Lower lobe of right lung (tissue), 2 donors: Measurements from ENCODE around the gene ACYP2. TPM values are rescaled to one million over a fixed set of nuclear protein-coding genes. Genes with fewer than 3 reads are reported as not detected.

ENCODE experiments used
- ATAC-seq, 2 donors: fragments of 200-7000 bp; cut with Tn5 transposase; one replicate each; pipeline ENCODE4 v1.9.1; 2020 to 2022; ENCODE audit warnings: mild to moderate bottlenecking in 2 of 2, moderate library complexity in 2 of 2
- DNase-seq: peaks from one replicate; pipeline ENCODE4 v3.0.0-alpha.2; 2020
- H3K27ac ChIP-seq: fragments of 200-600 bp; one replicate; pipeline ENCODE4 v1.8.0; 2022
- H3K27me3 ChIP-seq: fragments of 200-600 bp; one replicate; pipeline ENCODE4 v1.8.0; 2022; ENCODE audit warnings: low read depth
- H3K36me3 ChIP-seq: fragments of 200-600 bp; one replicate; pipeline ENCODE4 v1.8.0; 2022; ENCODE audit warnings: mild to moderate bottlenecking
- H3K4me1 ChIP-seq: fragments of 200-600 bp; one replicate; pipeline ENCODE4 v1.8.0; 2022
- H3K4me3 ChIP-seq: fragments of 200-600 bp; one replicate; pipeline ENCODE4 v1.8.0; 2022; ENCODE audit warnings: mild to moderate bottlenecking
- H3K9me3 ChIP-seq: fragments of 200-600 bp; one replicate; pipeline ENCODE4 v1.8.0; 2022
- CTCF ChIP-seq: fragments of 200-600 bp; IDR thresholded peaks from one replicate; pipeline ENCODE4 v1.8.0; 2022; ENCODE audit warnings: antibody characterized with exemption, mild to moderate bottlenecking
- intact Hi-C: fragments of 100-400 bp; cut with DNase I; formaldehyde crosslinking; loops from one replicate; pipeline ENCODE4 v1.11.0; 2022
- total RNA-seq: library from RNA; stranded (reverse); fragmentation: NEBNext Ultra II Directional; extraction: Animal tissue kit (Norgen Biotek cat#: 25700); gene quantifications from one replicate; pipeline ENCODE4 v1.2.1, GENCODE V29; 2021
- donor health status: DM: no; HTN: yes; CAD: no; lungs with severe emphysema.

The ACYP2 gene
- total RNA-seq, 1 donor from 2014 or later = 15.3 TPM

GRCh38 chr2:54233832-54234649 is 118.6 kb downstream of the ACYP2 start:
- DNase-seq (no peak), ATAC-seq (no peak)
- intact Hi-C loops = no loop called here
- TF ChIP-seq CTCF = no peak
- H3K27ac ChIP-seq = no peak overlapping the region
- no peaks in the 10 kb centered on the region for H3K36me3 ChIP-seq
- H3K27me3 ChIP-seq = no peaks in the 10 kb centered on the region
- no peaks in the 10 kb centered on the region for H3K9me3 ChIP-seq
- H3K4me1 ChIP-seq = no peaks in the 10 kb centered on the region
- H3K4me3 ChIP-seq = no peak overlapping the region

DNA sequence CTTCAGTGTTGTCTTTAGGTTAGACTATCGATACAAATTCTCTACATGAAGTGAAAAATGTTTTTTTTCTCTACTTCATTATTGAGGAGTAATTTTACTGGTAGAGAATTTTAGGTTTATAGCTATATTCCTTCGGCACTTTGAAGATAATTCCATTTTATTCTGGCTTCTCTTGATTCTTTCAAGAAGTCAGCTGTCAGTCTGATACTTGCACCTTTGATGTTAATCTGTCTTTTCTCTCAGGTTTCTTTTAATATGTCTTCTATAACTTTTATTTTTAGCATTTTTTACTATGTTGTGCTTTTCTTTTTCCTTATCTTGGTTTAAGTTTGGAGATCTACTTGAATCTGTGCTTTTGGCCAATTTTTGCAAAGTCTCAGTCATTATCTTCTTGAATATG is 122.0 kb downstream of the ACYP2 start:
- no peak for DNase-seq
- no peak for ATAC-seq
- H3K4me1 ChIP-seq = no peaks in the 10 kb centered on the region
- H3K9me3 ChIP-seq = no peaks in the 10 kb centered on the region
- no peak overlapping the region for H3K27ac ChIP-seq
- intact Hi-C loops = no loop called here
- no peaks in the 10 kb centered on the region for H3K36me3 ChIP-seq
- TF ChIP-seq CTCF = no peak
- no peaks in the 10 kb centered on the region for H3K27me3 ChIP-seq
- no peak overlapping the region for H3K4me3 ChIP-seq

DNA sequence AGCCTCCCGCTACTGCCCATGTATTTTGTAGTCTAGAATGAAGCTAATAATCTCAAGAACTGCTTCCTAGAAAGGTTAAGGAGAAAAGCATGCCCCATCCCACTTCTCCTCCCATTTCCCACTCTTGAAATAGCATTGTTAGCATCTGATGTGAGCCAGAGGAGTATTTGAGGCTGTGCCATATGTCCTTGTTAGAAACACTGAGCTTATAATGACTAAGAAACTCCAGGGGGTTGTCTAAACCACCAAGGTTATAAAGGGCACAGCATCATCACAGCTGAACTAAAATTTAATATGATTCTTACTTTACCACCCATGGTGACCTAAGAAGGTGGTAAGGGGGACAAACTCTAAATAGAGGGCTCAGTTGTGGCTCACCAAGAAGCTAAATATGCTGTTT is 124.0 kb downstream of the ACYP2 start:
- no peaks in the 10 kb centered on the region for H3K9me3 ChIP-seq
- H3K4me1 ChIP-seq = no peaks in the 10 kb centered on the region
- TF ChIP-seq CTCF = no peak
- no peaks in the 10 kb centered on the region for H3K27me3 ChIP-seq
- ATAC-seq (no peak), DNase-seq (no peak)
- no peaks in the 10 kb centered on the region for H3K36me3 ChIP-seq
- H3K4me3 ChIP-seq = no peak overlapping the region
- H3K27ac ChIP-seq = no peak overlapping the region
- intact Hi-C loops = no loop called here

DNA sequence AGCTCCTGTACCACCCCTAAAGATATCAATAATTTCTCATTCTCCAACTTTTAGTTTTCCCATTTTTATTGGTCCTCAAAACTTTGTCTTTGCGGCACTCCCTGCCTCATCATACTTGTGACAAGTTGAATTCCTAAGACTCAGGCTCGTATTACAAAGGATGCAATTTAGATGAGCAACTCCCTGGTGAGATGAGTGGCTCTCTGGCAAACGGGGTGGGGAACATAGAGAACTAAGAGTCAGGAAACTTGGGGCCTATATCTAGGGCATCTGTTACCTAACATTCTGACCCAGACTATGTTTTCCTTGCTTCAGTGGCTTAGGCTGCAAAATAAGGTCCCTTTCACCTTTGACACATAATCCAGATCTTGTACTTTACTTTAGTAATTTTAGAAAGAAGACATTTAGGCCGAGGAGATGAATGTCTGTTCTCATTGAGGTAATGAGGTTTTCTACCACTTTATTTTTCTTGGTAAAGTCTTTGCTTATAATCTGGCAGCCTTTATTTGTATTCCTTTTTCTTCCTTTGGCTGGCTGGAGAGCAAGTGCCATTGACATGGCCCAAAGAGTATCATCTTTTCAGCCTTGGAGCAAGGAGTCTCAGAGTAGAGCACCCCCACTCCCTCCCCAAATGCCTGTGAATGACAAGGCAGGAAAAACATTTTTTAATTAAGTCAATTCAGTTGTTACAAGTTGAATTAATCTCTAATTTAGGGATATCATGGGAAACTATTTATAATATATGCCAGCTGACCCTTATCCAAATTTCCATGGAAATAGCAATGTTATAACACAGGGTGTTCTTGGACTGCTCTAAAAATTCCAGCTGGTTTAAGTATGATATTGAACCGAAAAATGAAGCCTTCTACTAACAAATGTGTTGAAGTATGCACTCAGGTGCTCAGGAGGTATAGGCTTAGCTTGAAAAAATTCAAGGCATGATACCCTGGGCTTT is 125.4 kb downstream of the ACYP2 start:
- DNase-seq (no peak), ATAC-seq (peak; percentile 43 to 53)
- no peaks in the 10 kb centered on the region for H3K27me3 ChIP-seq
- H3K4me1 ChIP-seq = no peaks in the 10 kb centered on the region
- TF ChIP-seq CTCF = no peak
- no peaks in the 10 kb centered on the region for H3K9me3 ChIP-seq
- H3K4me3 ChIP-seq = no peak overlapping the region
- H3K27ac ChIP-seq = peak overlapping the region; percentile 44
- no peaks in the 10 kb centered on the region for H3K36me3 ChIP-seq
- intact Hi-C loops = no loop called here

- TF ChIP-seq CTCF = no peak
- Histone ChIP-seq H3K27me3 (no peaks in the 10 kb centered on the region), H3K4me1 (no peaks in the 10 kb centered on the region), H3K27ac (no peak overlapping the region), H3K9me3 (no peaks in the 10 kb centered on the region), H3K36me3 (no peaks in the 10 kb centered on the region), H3K4me3 (no peak overlapping the region)
- ATAC-seq (no peak), DNase-seq (no peak)
- intact Hi-C loops = no loop called here
Observed at GRCh38 chr2:54247115-54247514, 131.7 kb downstream of the ACYP2 start.
